HT1080 (cell line): ENCODE data around the gene GALNT7. TPM values are rescaled to one million over a fixed set of nuclear protein-coding genes. Genes with fewer than 3 reads are reported as not detected.

Experiments used
- DNase-seq: peaks from one replicate; pipeline ENCODE4 v3.0.0-alpha.2; 2015; ENCODE audit warnings: low read depth
- total RNA-seq: library from RNA; depleted of rRNA; stranded (reverse); fragments of >200 nt; shearing (Covaris generic); gene quantifications from 2 replicates; pipeline ENCODE4 v1.2.3, GENCODE V29; 2014

Gene GALNT7
- total RNA-seq, 1 experiment from 2014 or later, result 59.6 TPM

GRCh38 chr4:173235050-173235449, 66.4 kb downstream of the GALNT7 start:
- DNase-seq, result no peak

DNA sequence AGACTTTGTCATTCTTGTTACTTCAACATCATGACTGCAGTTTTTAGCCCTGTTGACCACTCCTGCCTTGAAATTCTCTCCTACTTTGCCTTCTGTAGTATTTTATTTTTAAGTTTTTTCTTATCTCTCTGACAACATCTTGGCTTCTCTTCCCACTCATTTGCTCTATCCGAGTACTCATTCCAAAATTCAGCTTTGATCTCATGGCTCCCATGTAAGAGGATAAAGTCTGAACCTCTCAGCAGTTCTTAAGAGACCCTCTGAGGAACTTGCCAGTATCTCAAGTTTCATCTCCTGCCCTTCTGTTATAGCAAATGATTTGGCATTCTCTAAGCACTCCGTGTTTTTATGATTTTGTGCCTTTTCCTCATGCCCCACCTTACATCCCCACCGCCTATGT, 67.7 kb downstream of the GALNT7 start:
- no peak for DNase-seq

GRCh38 chr4:173237152-173237551, 68.5 kb downstream of the GALNT7 start:
- DNase-seq, result no peak

DNA sequence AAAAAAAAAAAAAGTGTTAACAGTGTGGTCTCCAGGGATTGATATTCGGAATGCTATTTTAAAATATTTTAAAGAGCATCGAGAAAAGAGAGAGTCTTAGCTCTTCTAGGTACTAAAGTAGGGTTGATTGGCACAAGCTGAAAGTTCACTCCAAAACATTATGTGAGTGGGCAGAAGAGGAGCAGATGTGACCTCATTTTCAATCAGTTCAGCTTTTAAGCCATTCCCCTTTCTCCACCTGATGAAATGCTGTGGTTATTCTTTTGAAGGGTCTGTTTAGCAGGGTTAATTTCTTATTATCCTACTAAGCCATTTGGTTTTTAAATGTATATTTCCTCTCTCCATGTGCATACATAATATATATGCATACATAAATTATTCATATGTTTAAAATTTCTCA, 69.2 kb downstream of the GALNT7 start:
- DNase-seq, result no peak

DNA sequence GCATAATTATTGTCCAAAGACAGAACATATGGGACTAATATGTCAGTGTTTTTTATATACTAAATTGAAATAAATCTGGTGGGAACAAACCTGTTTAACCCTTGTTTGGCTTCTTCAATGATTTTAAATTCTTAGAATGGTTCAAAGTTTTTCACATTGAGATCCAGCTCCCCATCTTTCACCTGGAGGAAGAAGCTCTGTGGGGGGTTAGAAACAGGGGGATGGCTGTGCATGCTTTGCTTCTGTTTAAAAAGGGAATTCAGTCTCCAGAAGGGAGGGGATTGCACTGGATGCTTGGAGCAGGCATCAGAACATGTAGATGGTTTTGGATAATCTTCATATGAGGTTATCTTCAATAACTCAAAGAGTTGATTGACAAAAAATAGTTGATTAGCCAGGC, 72.1 kb downstream of the GALNT7 start:
- DNase-seq, result no peak

DNA sequence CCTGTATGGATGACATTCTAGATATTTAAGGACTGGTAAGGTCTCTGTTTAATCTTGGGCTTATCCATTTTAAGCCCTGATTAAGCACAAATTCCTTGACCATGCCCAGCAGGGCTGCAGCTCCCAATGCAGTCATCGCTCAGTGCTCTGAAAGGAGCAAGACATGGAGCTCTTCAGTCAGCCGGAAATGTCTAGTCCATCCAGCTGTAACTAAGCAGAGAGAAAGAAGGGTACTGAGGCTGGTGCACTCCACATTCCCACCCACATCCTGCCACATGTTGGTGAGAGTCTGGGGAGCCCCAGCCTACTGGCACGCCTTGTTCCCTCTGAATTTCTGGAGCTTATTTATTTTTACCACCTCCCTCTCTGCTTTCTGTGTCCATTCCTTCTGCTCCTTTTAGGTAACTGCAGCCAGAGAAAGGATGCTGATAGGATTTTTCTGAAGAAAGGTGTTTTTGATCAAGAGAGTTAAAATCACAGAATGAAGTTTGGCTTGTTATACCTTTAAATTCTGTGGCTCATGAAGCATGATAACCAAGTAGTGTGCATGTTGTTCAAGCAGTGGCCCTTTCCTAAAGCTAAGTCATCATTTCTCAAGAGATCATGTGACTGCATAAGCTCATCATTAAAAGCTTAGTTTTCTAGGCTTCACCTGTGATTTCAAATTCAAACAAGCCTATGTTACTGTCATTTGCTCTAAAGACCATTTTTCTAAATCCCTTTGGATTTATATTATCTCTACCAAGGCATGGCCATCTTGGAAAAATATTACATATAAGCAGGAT, 74.0 kb downstream of the GALNT7 start:
- peak; percentile 7 for DNase-seq

DNA sequence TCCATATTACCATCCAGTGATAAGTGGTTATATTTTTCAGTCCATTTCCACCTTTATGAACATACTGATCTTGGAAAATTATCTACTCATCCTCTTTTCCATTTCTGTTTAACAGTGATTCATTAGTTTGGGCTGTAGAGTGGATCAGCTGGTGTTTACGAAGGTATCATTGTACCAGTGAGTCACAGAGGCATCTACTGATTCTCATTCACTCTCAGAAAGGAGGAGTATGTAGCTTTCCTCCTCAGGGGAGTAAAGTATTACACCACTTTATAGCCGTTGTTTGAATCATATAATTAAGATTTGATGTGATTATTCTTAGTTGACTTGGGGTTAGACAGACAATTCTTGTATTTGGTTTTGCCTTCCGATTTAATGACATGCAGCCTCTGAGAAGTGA, 74.7 kb downstream of the GALNT7 start:
- DNase-seq, result peak; percentile 85

DNA sequence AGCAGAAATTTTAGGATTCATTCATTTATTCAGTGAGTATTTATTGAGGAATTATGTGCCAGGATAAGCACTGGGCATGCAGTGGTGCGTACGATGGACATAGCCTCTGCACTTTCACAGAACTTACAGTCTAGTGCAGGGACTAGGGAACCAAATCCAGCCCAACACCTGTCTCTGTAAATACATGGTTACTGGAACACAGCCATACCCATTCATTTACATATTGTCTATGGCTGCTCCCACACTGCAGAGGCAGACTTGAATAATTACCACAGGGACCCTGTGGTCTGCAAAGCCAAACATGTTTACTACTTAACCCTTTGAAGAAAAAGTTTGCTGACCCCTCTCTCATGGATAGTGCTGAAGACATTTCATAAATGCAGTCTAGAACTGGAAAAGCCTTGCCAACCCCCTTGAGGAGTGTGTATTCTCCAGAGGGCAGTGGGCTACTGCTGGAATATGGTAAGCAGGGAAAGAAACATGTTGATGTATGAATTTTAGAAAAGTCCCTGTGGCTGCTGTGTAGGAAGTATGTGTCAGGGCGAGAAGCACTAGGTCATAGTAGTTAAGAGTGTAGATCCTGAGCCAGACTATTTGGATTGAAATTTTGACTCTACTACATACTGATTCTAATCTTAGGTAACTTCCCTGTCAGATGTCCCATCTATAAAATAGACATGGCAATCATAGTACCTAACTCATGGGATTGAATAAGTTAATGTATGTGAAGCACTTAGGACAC, 75.5 kb downstream of the GALNT7 start:
- DNase-seq, result no peak

GRCh38 chr4:173245952-173246351, 77.3 kb downstream of the GALNT7 start:
- DNase-seq, result no peak

DNA sequence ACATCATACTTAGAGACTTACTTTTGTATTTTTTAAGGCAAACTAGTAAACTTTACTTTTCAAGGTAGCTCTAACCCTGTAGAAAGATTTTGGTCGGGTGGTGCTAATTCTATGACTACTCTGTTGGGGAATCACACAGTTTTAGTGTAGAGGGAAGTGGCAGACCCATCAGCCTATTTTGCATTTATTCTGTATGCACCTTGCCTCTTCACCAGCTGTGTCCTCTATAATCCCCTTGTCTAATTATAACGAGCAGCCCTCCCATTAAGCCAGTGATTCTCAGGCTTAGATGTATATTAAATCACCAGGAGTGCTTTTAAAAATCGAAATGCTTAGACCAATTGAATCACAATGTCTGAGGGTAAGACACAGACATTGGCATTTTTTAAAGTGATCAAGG, 78.1 kb downstream of the GALNT7 start:
- no peak for DNase-seq

DNA sequence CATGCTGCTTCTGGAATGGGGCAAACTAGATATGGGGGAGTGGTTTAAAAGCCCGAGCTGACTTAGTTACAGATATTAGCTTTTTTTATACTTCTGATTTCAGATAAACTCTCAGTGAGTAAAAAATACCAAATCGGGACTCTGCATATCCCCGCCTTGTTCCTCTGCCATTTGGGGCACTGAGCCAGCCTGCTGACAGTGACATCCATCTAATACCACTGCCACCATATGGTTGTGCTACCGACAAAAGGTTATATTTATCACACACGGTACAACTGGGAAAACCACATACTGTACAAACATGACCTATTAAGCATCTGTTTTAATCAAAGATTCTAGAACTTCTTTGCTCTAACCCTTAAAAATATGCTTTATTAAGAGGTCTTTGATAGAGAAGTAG, 78.7 kb downstream of the GALNT7 start:
- DNase-seq, result no peak

- DNase-seq, result no peak
These were observed 80.1 kb downstream of the GALNT7 start for GRCh38 chr4:173248690-173249089.

GRCh38 chr4:173252024-173252935, 83.7 kb downstream of the GALNT7 start:
- peak; percentile 100 for DNase-seq

GRCh38 chr4:173253561-173253960, 85.0 kb downstream of the GALNT7 start:
- DNase-seq, result no peak

DNA sequence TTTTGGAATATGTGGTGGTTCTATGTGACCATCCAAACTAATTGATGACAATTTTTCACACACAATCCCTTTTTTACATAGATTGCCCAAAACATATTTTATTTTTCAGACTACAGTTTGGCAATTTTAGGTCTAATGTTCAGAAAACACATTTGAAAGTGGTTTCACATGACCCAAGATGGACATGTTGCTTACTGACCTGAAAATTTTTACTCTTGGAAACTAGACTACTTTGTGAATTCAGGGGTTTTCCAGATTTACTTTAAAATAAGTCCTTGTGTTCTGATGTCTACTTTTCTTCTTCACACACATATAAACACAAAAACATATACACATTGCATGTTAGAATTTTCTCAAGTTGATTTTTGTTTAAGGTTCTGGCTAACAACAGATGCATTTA, 86.0 kb downstream of the GALNT7 start:
- no peak for DNase-seq

- DNase-seq, result no peak
These were observed 88.2 kb downstream of the GALNT7 start for GRCh38 chr4:173256825-173257224.

DNA sequence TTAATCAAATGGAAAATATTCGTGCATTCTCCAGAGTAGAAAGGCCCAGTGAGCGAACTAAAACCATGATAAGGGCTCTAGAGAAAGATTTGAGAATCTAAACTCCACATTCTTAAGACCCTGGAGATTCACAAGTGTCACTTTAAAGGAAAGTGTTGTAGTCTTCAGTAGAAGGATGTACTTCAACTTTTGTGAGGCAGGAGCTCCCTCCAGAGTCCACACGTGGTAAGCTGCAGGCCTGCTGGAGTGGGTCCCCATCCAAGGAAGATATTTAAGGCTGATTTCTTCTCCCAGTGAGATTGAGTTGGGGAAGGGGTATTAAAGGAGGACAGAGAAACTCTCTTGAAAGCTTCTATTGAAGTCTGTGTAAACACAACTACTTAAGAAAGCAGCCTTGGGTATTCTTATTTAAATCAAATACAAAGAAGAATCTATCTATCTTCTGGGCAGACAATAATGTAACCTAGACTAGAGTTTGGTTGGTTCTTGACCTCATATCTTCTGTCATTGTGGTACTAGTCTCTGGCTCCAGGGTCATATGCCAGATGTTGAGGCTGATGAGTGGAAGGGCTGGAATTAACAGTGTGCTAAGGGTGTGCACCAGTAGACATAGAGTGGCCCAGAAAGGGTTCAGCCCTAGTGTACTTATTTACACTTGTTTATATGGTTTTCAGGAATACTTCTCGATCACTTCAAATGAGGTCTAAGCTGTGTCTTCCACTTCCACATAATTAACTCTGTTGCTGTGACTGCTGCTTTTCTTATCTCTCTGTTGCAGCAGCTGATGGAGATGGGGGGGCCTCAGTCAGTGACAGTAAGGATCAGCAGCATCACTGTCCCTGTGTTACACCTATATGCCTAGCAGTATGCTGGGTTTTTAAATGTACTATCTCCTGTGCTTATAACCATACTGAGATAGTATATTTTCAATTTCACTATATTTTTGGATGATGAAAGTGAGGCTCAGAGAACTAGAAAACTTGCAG, 89.4 kb downstream of the GALNT7 start:
- DNase-seq, result peak; percentile 60

- DNase-seq, result no peak
These were observed 90.3 kb downstream of the GALNT7 start for GRCh38 chr4:173258866-173259265.

- no peak for DNase-seq
These were observed 90.7 kb downstream of the GALNT7 start for GRCh38 chr4:173259310-173259709.

DNA sequence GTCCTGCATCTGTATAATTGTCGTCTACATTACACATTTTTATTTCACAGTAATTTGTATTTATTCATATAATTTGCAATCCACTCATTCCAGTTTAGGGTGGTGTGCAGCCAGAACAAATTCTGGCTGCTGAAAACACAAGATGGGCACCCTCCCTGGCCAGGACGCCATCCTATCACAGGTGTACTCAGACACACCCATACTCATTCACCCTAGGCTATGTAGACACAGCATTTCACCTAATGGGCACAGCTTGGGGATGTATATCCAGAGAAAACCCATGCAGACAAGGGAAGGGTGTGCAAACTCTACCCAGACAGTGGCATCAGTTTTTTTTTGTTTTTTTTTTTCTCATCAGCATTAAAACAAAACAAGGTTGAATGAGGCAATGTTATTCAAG, 92.4 kb downstream of the GALNT7 start:
- no peak for DNase-seq

- DNase-seq, result no peak
These were observed 93.8 kb downstream of the GALNT7 start for GRCh38 chr4:173262375-173262774.
